OCI-LY1 (cell line): ENCODE results near the gene TUBGCP2.

ENCODE experiments used
- CTCF ChIP-seq: fragments of 200-600 bp; sonication (generic), shearing (Covaris generic); IDR thresholded peaks from 2 replicates; pipeline ENCODE4 v1.5.1; 2017; ENCODE audit warnings: mild to moderate bottlenecking, antibody characterized with exemption, low read length, moderate library complexity, mixed read lengths
- EZH2 ChIP-seq: fragments of 200-600 bp; sonication (generic), shearing (Covaris generic); IDR thresholded peaks from 2 replicates; pipeline ENCODE4 v1.8.0; 2017; ENCODE audit warnings: borderline replicate concordance, mixed run types, mild to moderate bottlenecking, antibody characterized with exemption, low read length, moderate library complexity, mixed read lengths

- TF ChIP-seq CTCF (no peak), EZH2 (no peak)
These were observed 15.5 kb downstream of the TUBGCP2 start for GRCh38 chr10:133292919-133293809.
